Measurements from ENCODE around the gene BRD2. TPM values are rescaled to one million over a fixed set of nuclear protein-coding genes. Genes with fewer than 3 reads are reported as not detected.
A peak's percentile ranks its signal among the peaks of the same experiment; 100 is the strongest.

BRD2 gene
- total RNA-seq, 2 experiments from 2014 or later: 290 to 297 TPM

DNA sequence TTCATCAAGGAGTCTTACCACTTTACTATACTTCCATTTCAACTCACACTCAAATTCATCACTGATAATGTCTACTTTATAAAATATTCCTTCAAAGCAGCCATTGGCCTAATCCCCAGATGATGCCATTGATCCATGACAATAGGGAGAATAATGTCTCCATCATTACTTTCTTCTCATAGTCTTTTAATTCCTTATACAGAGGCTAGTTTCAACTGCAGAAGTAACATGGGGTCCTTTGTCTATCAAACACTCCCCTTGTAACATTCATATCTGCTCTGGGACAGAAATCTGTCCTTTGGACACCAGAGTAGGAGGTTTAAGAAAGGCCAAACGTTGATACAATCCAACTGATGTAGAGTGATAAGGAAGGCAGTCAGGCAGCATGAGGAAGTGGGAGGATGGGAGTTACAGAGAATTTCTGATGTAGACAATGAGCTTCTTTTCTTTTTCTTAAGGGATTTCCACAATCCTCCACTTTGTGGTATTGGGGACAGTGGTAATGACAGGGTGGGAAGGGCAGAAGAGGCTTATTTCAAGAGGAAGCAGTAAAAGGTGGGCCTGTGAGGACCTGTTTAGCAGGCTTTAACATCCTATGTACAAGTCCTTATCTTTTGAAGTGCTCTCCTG lies 59.9 kb downstream of the BRD2 start:
- Mint-ChIP-seq H3K4me1 (peaks cover 35% of the 10 kb centered on the region), H3K27ac (peak overlapping the region; percentile 4), H3K27me3 (peaks cover 14% of the 10 kb centered on the region), H3K36me3 (ENCODE audit: low read depth) (no peaks in the 10 kb centered on the region), H3K4me3 (no peak overlapping the region), H3K9me3 (no peaks in the 10 kb centered on the region)
- DNase-seq: no peak
- CTCF ChIA-PET: interaction anchor here (1.3 to 2.0 kb wide), 4 partner anchors 12 to 613 kb away, joined by 3 to 8 read pairs (median 4); no protein-coding TSS in a partner anchor
- POLR2A ChIA-PET: interaction anchor here (1.4 to 2.3 kb wide), 3 partner anchors 45 to 57 kb away, joined by 4 to 22 read pairs (median 7); partner anchors contain the start of genes HLA-DPA1 and HLA-DPB1

DNA sequence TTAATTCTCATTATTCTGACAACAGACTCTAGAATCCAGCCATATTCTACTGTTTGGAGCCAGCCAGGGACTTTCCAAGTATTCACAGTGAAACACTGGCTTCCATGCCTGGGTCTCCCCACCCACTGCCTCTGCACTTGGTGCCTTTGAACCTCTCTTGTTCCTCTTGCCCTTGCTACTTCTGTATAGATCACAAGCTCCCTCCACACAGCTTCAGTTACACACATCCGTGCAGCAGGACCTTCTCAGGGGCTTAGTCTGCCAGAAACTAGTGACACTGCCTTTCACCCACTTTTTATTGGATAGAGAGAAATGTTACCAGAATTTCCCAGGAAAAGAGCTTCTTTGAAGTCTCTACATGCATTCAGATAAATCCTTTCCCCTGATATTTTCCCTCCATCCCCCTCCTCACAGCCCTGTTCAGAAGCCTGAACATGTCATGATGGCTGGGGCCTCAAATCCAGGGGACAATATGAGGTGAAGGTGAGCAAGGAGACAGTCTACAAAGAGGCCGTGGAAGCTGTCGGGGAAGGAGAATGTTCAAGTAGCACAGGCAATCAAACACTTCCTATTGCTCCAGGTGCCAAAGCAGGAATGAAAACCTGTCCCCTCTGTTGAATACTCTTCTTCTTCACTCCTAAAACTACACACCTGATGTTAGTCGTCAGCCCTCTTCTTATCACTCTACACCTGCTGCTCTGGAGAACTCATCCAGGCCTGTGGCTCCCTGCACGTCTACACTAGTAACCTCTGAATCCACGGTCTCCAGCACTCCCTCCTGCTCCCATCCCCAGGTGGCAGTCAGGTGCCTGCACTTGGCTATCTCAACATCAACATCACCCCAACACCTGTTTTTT lies 61.2 kb downstream of the BRD2 start:
- Mint-ChIP-seq H3K27ac (peak overlapping the region; percentile 75), H3K4me3 (no peak overlapping the region), H3K36me3 (ENCODE audit: low read depth) (no peaks in the 10 kb centered on the region), H3K4me1 (peaks cover 33% of the 10 kb centered on the region), H3K27me3 (peaks cover 21% of the 10 kb centered on the region), H3K9me3 (no peaks in the 10 kb centered on the region)
- ChIA-PET POLR2A (interaction anchor here (0.6 to 2.3 kb wide), 5 partner anchors 11 to 241 kb away, joined by 3 to 22 read pairs (median 4); partner anchors contain the start of genes HLA-DPA1 and HLA-DPB1), CTCF (interaction anchor here (1.0 to 2.0 kb wide), 4 partner anchors 10 to 96 kb away, joined by 3 to 8 read pairs (median 5); no protein-coding TSS in a partner anchor)
- DNase-seq: peak; percentile 34

DNA sequence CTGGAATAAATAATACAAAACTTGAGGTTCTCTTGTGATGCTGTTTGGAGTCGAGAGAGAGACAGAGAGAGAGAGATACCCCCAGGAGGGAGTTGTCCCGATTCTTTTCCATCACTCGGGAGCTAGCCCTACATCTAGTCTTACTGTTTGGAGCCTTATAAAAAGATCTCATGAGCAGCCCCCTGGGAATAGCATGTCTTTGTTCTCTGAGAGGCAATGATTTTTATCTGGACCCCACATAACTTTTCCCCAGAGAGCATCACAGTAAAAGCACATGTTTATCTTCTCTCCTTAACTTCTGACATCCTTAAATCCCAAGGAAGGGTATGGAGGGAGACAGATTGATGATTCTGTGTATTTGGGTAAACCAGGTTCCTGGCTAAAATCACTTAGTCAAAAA lies 61.9 kb downstream of the BRD2 start:
- ChIA-PET CTCF (interaction anchor here (1.7 kb wide), 1 partner anchor 14 kb away, joined by 6 read pairs; no protein-coding TSS in a partner anchor), POLR2A (interaction anchor here (1.5 to 2.3 kb wide), 2 partner anchors 43 to 45 kb away, joined by 4 to 22 read pairs; partner anchors contain the start of genes HLA-DPA1 and HLA-DPB1)
- Mint-ChIP-seq H3K9me3 (no peaks in the 10 kb centered on the region), H3K4me3 (no peak overlapping the region), H3K4me1 (peaks cover 27% of the 10 kb centered on the region), H3K36me3 (ENCODE audit: low read depth) (no peaks in the 10 kb centered on the region), H3K27ac (peak overlapping the region; percentile 61), H3K27me3 (peaks cover 27% of the 10 kb centered on the region)
- DNase-seq: no peak

Other genes starting within 250 kb of the BRD2 start
- not detected for gene HLA-DQA2, start 227.2 kb upstream of the BRD2 start, total RNA-seq
- gene HLA-DQB2, start 205.1 kb upstream of the BRD2 start, total RNA-seq: not detected
- 1 to 10 TPM; 1.5 to 2.2 TPM for gene HLA-DOB, start 151.6 kb upstream of the BRD2 start, total RNA-seq
- 100 to 1,000 TPM; 203 to 211 TPM for gene TAP2, start 129.9 kb upstream of the BRD2 start, total RNA-seq
- 100 to 1,000 TPM; 389 to 401 TPM for gene PSMB8, start 124.5 kb upstream of the BRD2 start, total RNA-seq
- gene TAP1, start 114.9 kb upstream of the BRD2 start, total RNA-seq: 100 to 1,000 TPM; 410 to 412 TPM
- 100 to 1,000 TPM; 368 to 372 TPM for gene PSMB9, start 114.4 kb upstream of the BRD2 start, total RNA-seq
- gene HLA-DMB, start 27.6 kb upstream of the BRD2 start, total RNA-seq: 10 to 100 TPM; 19.1 to 20.0 TPM
- 10 to 100 TPM; 54.0 to 54.3 TPM for gene HLA-DMA, start 15.5 kb upstream of the BRD2 start, total RNA-seq
- 1 to 10 TPM; 3.4 to 4.1 TPM for gene HLA-DOA, start 41.0 kb downstream of the BRD2 start, total RNA-seq
- 100 to 1,000 TPM; 173 to 176 TPM for gene HLA-DPA1, start 105.1 kb downstream of the BRD2 start, total RNA-seq
- gene HLA-DPB1, start 107.4 kb downstream of the BRD2 start, total RNA-seq: 10 to 100 TPM; 89.8 to 95.6 TPM
- under 1 TPM; 0.53 to 0.60 TPM for gene COL11A2, start 223.9 kb downstream of the BRD2 start, total RNA-seq
- gene RXRB, start 232.1 kb downstream of the BRD2 start, total RNA-seq: 10 to 100 TPM; 44.0 to 45.0 TPM
- gene SLC39A7, start 232.3 kb downstream of the BRD2 start, total RNA-seq: 10 to 100 TPM; 52.8 to 53.8 TPM
- gene HSD17B8, start 236.1 kb downstream of the BRD2 start, total RNA-seq: 10 to 100 TPM; 11.4 to 13.0 TPM
- 10 to 100 TPM; 29.7 to 32.1 TPM for gene RING1, start 239.9 kb downstream of the BRD2 start, total RNA-seq